Uterus (tissue), 2 donors: ENCODE measurements around the gene RHBG.

Source experiments
- POLR2A ChIP-seq, 2 donors: fragments of 450-650 bp; IDR thresholded peaks; one replicate each; pipeline ENCODE4 v1.6.1; 2016; ENCODE audit warnings: antibody characterized with exemption in 2 of 2, mild to moderate bottlenecking in 1 of 2, moderate library complexity in 1 of 2
- TF ChIP-seq, protein P1 (sequence below), 4 experiments: fragments of 200-600 bp in 2 of 4; fragments of 450-650 bp in 2 of 4; sonication (generic) in 2 of 4; IDR thresholded peaks; one replicate each; pipeline ENCODE4 v1.5.1; 2016 to 2019; ENCODE audit warnings: antibody characterized with exemption in 4 of 4, mild to moderate bottlenecking in 2 of 4, moderate library complexity in 1 of 4

DNA sequence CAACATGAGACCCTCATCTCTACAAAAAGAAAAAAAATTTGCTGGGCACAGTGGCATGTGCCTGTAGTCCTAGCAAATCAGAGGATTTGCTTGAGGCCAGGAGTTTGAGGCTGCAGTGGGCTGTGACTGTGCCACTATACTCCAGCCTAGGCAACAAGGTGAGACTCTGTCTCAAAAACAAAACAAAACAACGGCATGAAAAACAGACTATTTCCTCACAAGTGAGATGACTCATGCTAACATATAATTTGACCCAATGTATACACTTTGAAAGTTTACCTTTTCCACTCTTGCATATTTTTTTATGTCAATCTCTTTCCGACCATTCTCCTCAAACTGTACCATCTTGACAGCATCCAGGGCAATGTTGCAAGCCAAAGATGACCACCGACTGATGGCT lies 48.5 kb upstream of the RHBG start:
- TF ChIP-seq, protein P1, sequence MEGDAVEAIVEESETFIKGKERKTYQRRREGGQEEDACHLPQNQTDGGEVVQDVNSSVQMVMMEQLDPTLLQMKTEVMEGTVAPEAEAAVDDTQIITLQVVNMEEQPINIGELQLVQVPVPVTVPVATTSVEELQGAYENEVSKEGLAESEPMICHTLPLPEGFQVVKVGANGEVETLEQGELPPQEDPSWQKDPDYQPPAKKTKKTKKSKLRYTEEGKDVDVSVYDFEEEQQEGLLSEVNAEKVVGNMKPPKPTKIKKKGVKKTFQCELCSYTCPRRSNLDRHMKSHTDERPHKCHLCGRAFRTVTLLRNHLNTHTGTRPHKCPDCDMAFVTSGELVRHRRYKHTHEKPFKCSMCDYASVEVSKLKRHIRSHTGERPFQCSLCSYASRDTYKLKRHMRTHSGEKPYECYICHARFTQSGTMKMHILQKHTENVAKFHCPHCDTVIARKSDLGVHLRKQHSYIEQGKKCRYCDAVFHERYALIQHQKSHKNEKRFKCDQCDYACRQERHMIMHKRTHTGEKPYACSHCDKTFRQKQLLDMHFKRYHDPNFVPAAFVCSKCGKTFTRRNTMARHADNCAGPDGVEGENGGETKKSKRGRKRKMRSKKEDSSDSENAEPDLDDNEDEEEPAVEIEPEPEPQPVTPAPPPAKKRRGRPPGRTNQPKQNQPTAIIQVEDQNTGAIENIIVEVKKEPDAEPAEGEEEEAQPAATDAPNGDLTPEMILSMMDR (IDR thresholded peaks at IDR 0.05), result no peak
- TF ChIP-seq POLR2A (IDR thresholded peaks at IDR 0.05), result no peak
